Astrocyte (in vitro differentiated cells and primary cell): ENCODE results near the gene RUNX3. TPM values are rescaled to one million over a fixed set of nuclear protein-coding genes. Genes with fewer than 3 reads are reported as not detected.

Experiments
- DNase-seq: peaks from one replicate; pipeline ENCODE4 v3.0.0-alpha.2; 2010; ENCODE audit warnings: low read depth
- FAIRE-seq: peaks from 2 replicates; lab custom pipeline; 2011; peaks lifted over from hg19 to GRCh38; lab: Jason Lieb, UNC
- H2AFZ ChIP-seq: 2 replicates; pipeline ENCODE4 v1.6.0; 2012; ENCODE audit warnings: low read depth, low read length, inconsistent platforms
- H3K27ac ChIP-seq: 2 replicates; pipeline ENCODE4 v1.5.1; 2011; ENCODE audit warnings: low read depth, low read length, inconsistent platforms
- H3K27me3 ChIP-seq: 2 replicates; pipeline ENCODE4 v1.6.0; 2011; ENCODE audit warnings: low read length, inconsistent platforms; ENCODE audit not compliant: insufficient read depth
- H3K36me3 ChIP-seq: 2 replicates; pipeline ENCODE4 v1.5.1; 2011; ENCODE audit warnings: low read length, inconsistent platforms; ENCODE audit not compliant: insufficient read depth
- H3K4me1 ChIP-seq: 2 replicates; pipeline ENCODE4 v1.5.1; 2011; ENCODE audit warnings: low read length, inconsistent platforms; ENCODE audit not compliant: insufficient read depth
- H3K4me2 ChIP-seq: 2 replicates; pipeline ENCODE4 v1.6.0; 2012; ENCODE audit warnings: low read length, inconsistent platforms
- H3K4me3 ChIP-seq: 2 replicates; pipeline ENCODE4 v1.5.1; 2011; ENCODE audit warnings: low read depth, mild to moderate bottlenecking, low read length, inconsistent platforms; ENCODE audit not compliant: insufficient read depth
- H3K79me2 ChIP-seq: 2 replicates; pipeline ENCODE4 v1.6.0; 2012; ENCODE audit warnings: mild to moderate bottlenecking, low read length, inconsistent platforms; ENCODE audit not compliant: insufficient read depth
- H3K9ac ChIP-seq: 2 replicates; pipeline ENCODE4 v1.6.0; 2012; ENCODE audit warnings: mild to moderate bottlenecking, low read length, inconsistent platforms
- H3K9me3 ChIP-seq: 2 replicates; pipeline ENCODE4 v1.5.1; 2012; ENCODE audit warnings: low read depth, mild to moderate bottlenecking, low read length, inconsistent platforms; ENCODE audit not compliant: insufficient read depth
- H4K20me1 ChIP-seq: 2 replicates; pipeline ENCODE4 v1.6.0; 2012; ENCODE audit warnings: low read length, inconsistent platforms; ENCODE audit not compliant: insufficient read depth
- H3K27ac Mint-ChIP-seq: one replicate; pipeline ENCODE4 v1.8.0; 2021; ENCODE audit warnings: mild to moderate bottlenecking, mixed read lengths; ENCODE audit not compliant: unreplicated experiment
- H3K27me3 Mint-ChIP-seq: one replicate; pipeline ENCODE4 v1.8.0; 2021; ENCODE audit warnings: low read depth, mixed read lengths; ENCODE audit not compliant: unreplicated experiment
- H3K36me3 Mint-ChIP-seq: one replicate; pipeline ENCODE4 v1.8.0; 2021; ENCODE audit warnings: low read depth, mixed read lengths; ENCODE audit not compliant: unreplicated experiment
- H3K4me1 Mint-ChIP-seq: one replicate; pipeline ENCODE4 v1.8.0; 2021; ENCODE audit warnings: low read depth, mixed read lengths; ENCODE audit not compliant: unreplicated experiment
- H3K4me3 Mint-ChIP-seq: one replicate; pipeline ENCODE4 v1.8.0; 2021; ENCODE audit warnings: mild to moderate bottlenecking, moderate library complexity, mixed read lengths; ENCODE audit not compliant: unreplicated experiment
- H3K9me3 Mint-ChIP-seq: one replicate; pipeline ENCODE4 v1.8.0; 2021; ENCODE audit warnings: mild to moderate bottlenecking, mixed read lengths; ENCODE audit not compliant: unreplicated experiment
- EZH2 ChIP-seq: IDR thresholded peaks from 2 replicates; pipeline ENCODE4 v1.6.1; 2012; ENCODE audit warnings: mild to moderate bottlenecking, low read length, inconsistent platforms; ENCODE audit not compliant: insufficient read depth
- total RNA-seq: library from RNA; stranded (reverse); gene quantifications from 2 replicates; pipeline ENCODE4 v1.2.1, GENCODE V29; 2021
- TF ChIP-seq, protein P1 (sequence below): IDR thresholded peaks from 2 replicates; pipeline ENCODE4 v1.5.1; 2011; ENCODE audit warnings: low read depth, mild to moderate bottlenecking, inconsistent platforms, low read length, moderate library complexity; ENCODE audit not compliant: insufficient read depth

Gene RUNX3
- total RNA-seq, 1 donor from 2014 or later, result 2.5 TPM

DNA sequence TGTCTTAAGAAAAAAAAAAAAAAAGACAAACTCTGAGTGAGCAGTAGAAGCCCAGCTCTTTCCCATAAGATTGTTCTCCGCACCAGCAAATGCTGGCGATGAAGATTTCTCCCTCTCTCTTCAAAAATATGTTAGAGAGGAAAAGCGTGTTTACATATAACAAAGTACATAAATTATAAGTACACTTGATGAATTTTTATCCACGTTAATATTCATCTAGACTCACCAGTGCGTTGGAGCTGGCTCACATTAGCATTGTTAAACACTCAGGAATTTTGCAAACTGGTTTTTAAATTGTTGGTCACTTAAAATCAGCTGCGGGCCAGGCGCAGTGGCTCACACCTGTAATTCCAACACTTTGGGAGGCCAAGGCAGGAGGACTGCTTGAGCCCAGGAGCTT, 56.0 kb downstream of the RUNX3 start:
- Mint-ChIP-seq H3K4me3 (no peak overlapping the region), H3K9me3 (no peaks in the 10 kb centered on the region), H3K36me3 (no peaks in the 10 kb centered on the region), H3K27ac (no peak overlapping the region), H3K4me1 (peaks cover 8% of the 10 kb centered on the region), H3K27me3 (peaks cover 24% of the 10 kb centered on the region)
- Histone ChIP-seq H3K9me3 (no peaks in the 10 kb centered on the region), H3K9ac (no peak overlapping the region), H3K4me2 (no peak overlapping the region), H3K79me2 (no peaks in the 10 kb centered on the region), H3K36me3 (no peaks in the 10 kb centered on the region), H3K27ac (no peak overlapping the region), H4K20me1 (no peaks in the 10 kb centered on the region), H3K4me1 (peaks cover 1% of the 10 kb centered on the region), H3K27me3 (peaks cover 4% of the 10 kb centered on the region), H3K4me3 (no peak overlapping the region), H2AFZ (no peak overlapping the region)
- DNase-seq, result no peak
- FAIRE-seq, result no peak
- TF ChIP-seq EZH2, result no peak

DNA sequence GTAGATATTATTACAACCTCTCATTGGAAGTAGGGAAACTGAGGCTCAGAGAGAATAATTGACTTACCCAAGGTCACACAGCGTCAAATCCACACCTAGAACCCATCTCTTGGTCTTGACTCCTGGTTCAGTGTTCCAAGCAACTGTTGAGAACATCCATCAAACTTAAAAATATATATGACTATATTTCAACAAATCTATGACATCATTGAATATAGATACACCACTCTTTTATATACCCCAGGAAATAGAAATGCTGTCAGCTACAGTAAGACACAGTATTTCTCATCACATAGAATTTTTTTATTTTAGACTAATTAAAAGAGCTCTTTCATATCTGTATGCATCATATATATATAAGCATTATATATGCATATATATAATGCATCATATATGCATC, 56.9 kb downstream of the RUNX3 start:
- H3K79me2 ChIP-seq, result no peaks in the 10 kb centered on the region
- Mint-ChIP-seq H3K4me3 (no peak overlapping the region), H3K36me3 (no peaks in the 10 kb centered on the region), H3K27ac (no peak overlapping the region), H3K27me3 (peaks cover 30% of the 10 kb centered on the region), H3K4me1 (peaks cover 4% of the 10 kb centered on the region), H3K9me3 (no peaks in the 10 kb centered on the region)
- H4K20me1 ChIP-seq, result no peaks in the 10 kb centered on the region
- no peak overlapping the region for H2AFZ ChIP-seq
- H3K4me3 ChIP-seq, result no peak overlapping the region
- H3K4me1 ChIP-seq, result no peaks in the 10 kb centered on the region
- H3K4me2 ChIP-seq, result no peak overlapping the region
- no peak for TF ChIP-seq EZH2
- TF ChIP-seq, protein P1, sequence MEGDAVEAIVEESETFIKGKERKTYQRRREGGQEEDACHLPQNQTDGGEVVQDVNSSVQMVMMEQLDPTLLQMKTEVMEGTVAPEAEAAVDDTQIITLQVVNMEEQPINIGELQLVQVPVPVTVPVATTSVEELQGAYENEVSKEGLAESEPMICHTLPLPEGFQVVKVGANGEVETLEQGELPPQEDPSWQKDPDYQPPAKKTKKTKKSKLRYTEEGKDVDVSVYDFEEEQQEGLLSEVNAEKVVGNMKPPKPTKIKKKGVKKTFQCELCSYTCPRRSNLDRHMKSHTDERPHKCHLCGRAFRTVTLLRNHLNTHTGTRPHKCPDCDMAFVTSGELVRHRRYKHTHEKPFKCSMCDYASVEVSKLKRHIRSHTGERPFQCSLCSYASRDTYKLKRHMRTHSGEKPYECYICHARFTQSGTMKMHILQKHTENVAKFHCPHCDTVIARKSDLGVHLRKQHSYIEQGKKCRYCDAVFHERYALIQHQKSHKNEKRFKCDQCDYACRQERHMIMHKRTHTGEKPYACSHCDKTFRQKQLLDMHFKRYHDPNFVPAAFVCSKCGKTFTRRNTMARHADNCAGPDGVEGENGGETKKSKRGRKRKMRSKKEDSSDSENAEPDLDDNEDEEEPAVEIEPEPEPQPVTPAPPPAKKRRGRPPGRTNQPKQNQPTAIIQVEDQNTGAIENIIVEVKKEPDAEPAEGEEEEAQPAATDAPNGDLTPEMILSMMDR, result no peak
- H3K27ac ChIP-seq, result no peak overlapping the region
- no peaks in the 10 kb centered on the region for H3K36me3 ChIP-seq
- DNase-seq (no peak), FAIRE-seq (no peak)
- no peaks in the 10 kb centered on the region for H3K9me3 ChIP-seq
- no peak overlapping the region for H3K9ac ChIP-seq
- H3K27me3 ChIP-seq, result peaks cover 4% of the 10 kb centered on the region

DNA sequence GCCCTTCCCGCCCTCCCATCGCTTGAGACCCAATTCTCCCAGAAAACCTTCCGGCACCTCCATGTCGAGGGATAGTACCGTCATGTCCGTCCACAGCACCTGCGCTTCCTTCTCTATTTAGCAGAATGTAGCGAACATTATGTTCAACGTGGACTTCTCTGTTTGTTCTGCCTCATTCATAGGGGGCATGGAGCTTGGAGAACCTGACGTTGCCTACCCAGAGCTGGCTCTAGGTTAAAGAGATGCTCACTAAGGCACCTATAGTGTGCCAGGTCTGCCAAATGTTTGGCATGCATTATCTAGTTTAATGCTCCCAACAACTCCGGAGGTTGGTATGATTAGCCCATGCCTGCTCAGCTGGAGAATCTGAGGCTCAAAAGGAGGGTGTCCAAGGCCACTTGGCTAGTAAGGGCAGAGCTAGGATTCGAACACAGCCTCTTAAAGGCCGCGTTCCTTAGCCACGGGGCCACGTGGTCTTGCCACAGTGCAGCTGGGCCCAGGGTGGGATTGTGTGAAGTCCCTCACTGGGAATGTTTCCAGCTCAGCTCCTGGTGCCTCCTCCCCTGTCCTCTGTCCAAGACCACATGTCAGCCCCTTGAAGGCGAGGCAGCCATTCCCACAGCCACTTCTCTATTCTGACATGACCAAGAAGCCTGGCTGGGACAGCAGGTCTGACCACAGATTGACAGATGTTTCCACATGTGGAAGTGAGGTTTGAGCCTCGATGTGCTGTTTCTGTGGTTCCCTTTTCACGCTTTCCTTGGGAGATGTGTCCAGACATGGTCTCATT, 57.8 kb downstream of the RUNX3 start:
- Histone ChIP-seq H2AFZ (no peak overlapping the region), H3K9ac (no peak overlapping the region), H3K27me3 (peaks cover 4% of the 10 kb centered on the region), H3K9me3 (no peaks in the 10 kb centered on the region), H3K4me1 (no peaks in the 10 kb centered on the region), H3K27ac (no peak overlapping the region), H4K20me1 (no peaks in the 10 kb centered on the region), H3K4me3 (no peak overlapping the region), H3K79me2 (no peaks in the 10 kb centered on the region), H3K36me3 (no peaks in the 10 kb centered on the region), H3K4me2 (no peak overlapping the region)
- H3K36me3 Mint-ChIP-seq, result no peaks in the 10 kb centered on the region
- H3K27ac Mint-ChIP-seq, result no peak overlapping the region
- H3K27me3 Mint-ChIP-seq, result peaks cover 36% of the 10 kb centered on the region
- DNase-seq, result no peak
- TF ChIP-seq, protein P1, result no peak
- TF ChIP-seq EZH2, result no peak
- H3K4me3 Mint-ChIP-seq, result no peak overlapping the region
- H3K4me1 Mint-ChIP-seq, result peaks cover 4% of the 10 kb centered on the region
- H3K9me3 Mint-ChIP-seq, result no peaks in the 10 kb centered on the region
- FAIRE-seq, result no peak
